Central memory CD8-positive, alpha-beta T cell (primary cell): Measurements from ENCODE around the gene OGFR.

Source experiments
- ATAC-seq: fragments of 150-1000 bp; cut with Tn5 transposase; replicated peaks from 2 replicates; pipeline ENCODE4 v1.10.0; 2022; ENCODE audit warnings: mild to moderate bottlenecking, moderate FRiP score, moderate number of reproducible peaks; ENCODE audit not compliant: poor library complexity, severe bottlenecking; ENCODE audit errors: extremely low read depth
- DNase-seq, 2 donors: peaks; one replicate each; pipeline ENCODE4 v3.0.0; 2021; ENCODE audit warnings: low spot score in 2 of 2
- H3K27ac Mint-ChIP-seq: one replicate; pipeline ENCODE4 v1.8.0; 2022; ENCODE audit warnings: low read depth, mild to moderate bottlenecking, moderate library complexity, mixed read lengths
- H3K27me3 Mint-ChIP-seq: one replicate; pipeline ENCODE4 v1.8.0; 2022; ENCODE audit warnings: mixed read lengths
- H3K36me3 Mint-ChIP-seq: one replicate; pipeline ENCODE4 v1.8.0; 2022; ENCODE audit warnings: mild to moderate bottlenecking, moderate library complexity, mixed read lengths; ENCODE audit not compliant: insufficient read depth
- H3K4me1 Mint-ChIP-seq: one replicate; pipeline ENCODE4 v1.8.0; 2022; ENCODE audit warnings: mixed read lengths
- H3K4me3 Mint-ChIP-seq: one replicate; pipeline ENCODE4 v1.8.0; 2022; ENCODE audit warnings: mild to moderate bottlenecking, moderate library complexity, mixed read lengths
- H3K9me3 Mint-ChIP-seq: one replicate; pipeline ENCODE4 v1.8.0; 2022; ENCODE audit warnings: mixed read lengths

Gene OGFR

GRCh38 chr20:62792182-62792939 lies 12.3 kb upstream of the OGFR start:
- H3K4me1 Mint-ChIP-seq: peaks cover 29% of the 10 kb centered on the region
- peak overlapping the region; percentile 95 for H3K27ac Mint-ChIP-seq
- ATAC-seq (no peak), DNase-seq (no peak)
- H3K9me3 Mint-ChIP-seq: no peaks in the 10 kb centered on the region
- no peaks in the 10 kb centered on the region for H3K27me3 Mint-ChIP-seq
- H3K36me3 Mint-ChIP-seq: peaks cover 32% of the 10 kb centered on the region
- H3K4me3 Mint-ChIP-seq: peak overlapping the region; percentile 84

- ATAC-seq: no peak
- H3K9me3 Mint-ChIP-seq: no peaks in the 10 kb centered on the region
- H3K4me1 Mint-ChIP-seq: peaks cover 35% of the 10 kb centered on the region
- no peaks in the 10 kb centered on the region for H3K27me3 Mint-ChIP-seq
- no peak for DNase-seq
- peaks cover 33% of the 10 kb centered on the region for H3K36me3 Mint-ChIP-seq
- peak overlapping the region; percentile 84 for H3K4me3 Mint-ChIP-seq
- H3K27ac Mint-ChIP-seq: peak overlapping the region; percentile 95
Measured at GRCh38 chr20:62792940-62793756, 11.5 kb upstream of the OGFR start.

GRCh38 chr20:62793757-62794006 lies 11.0 kb upstream of the OGFR start:
- Mint-ChIP-seq H3K27me3 (no peaks in the 10 kb centered on the region), H3K9me3 (no peaks in the 10 kb centered on the region)

GRCh38 chr20:62794007-62794724 lies 10.5 kb upstream of the OGFR start:
- Mint-ChIP-seq H3K4me3 (peak overlapping the region; percentile 84), H3K27me3 (no peaks in the 10 kb centered on the region), H3K9me3 (no peaks in the 10 kb centered on the region), H3K27ac (peak overlapping the region; percentile 95), H3K4me1 (peaks cover 41% of the 10 kb centered on the region), H3K36me3 (peaks cover 37% of the 10 kb centered on the region)
- DNase-seq (peak; percentile 93 to 95), ATAC-seq (peak; percentile 68)

More at GRCh38 chr20:62793757-62794006, 11.0 kb upstream of the OGFR start:
- DNase-seq (no peak), ATAC-seq (no peak)
- Mint-ChIP-seq H3K4me3 (peak overlapping the region; percentile 84), H3K4me1 (peaks cover 40% of the 10 kb centered on the region), H3K36me3 (peaks cover 37% of the 10 kb centered on the region), H3K27ac (peak overlapping the region; percentile 95)

- Mint-ChIP-seq H3K27ac (peak overlapping the region; percentile 95), H3K4me3 (peak overlapping the region; percentile 84), H3K4me1 (peaks cover 41% of the 10 kb centered on the region), H3K9me3 (no peaks in the 10 kb centered on the region), H3K36me3 (peaks cover 40% of the 10 kb centered on the region), H3K27me3 (no peaks in the 10 kb centered on the region)
- ATAC-seq: no peak
- DNase-seq: peak; percentile 28 to 39
Measured at GRCh38 chr20:62795023-62795761, 9.4 kb upstream of the OGFR start.

- peaks cover 40% of the 10 kb centered on the region for H3K36me3 Mint-ChIP-seq
- H3K27ac Mint-ChIP-seq: peak overlapping the region; percentile 42
- peak overlapping the region; percentile 80 for H3K4me3 Mint-ChIP-seq
- DNase-seq (no peak), ATAC-seq (no peak)
- peaks cover 35% of the 10 kb centered on the region for H3K4me1 Mint-ChIP-seq
- H3K27me3 Mint-ChIP-seq: no peaks in the 10 kb centered on the region
- H3K9me3 Mint-ChIP-seq: no peaks in the 10 kb centered on the region
Measured at GRCh38 chr20:62796699-62797491, 7.7 kb upstream of the OGFR start.

GRCh38 chr20:62797671-62798532 lies 6.7 kb upstream of the OGFR start:
- Mint-ChIP-seq H3K27me3 (no peaks in the 10 kb centered on the region), H3K36me3 (peaks cover 37% of the 10 kb centered on the region), H3K27ac (peak overlapping the region; percentile 42), H3K4me1 (peaks cover 31% of the 10 kb centered on the region), H3K9me3 (no peaks in the 10 kb centered on the region), H3K4me3 (peak overlapping the region; percentile 80)
- DNase-seq (no peak), ATAC-seq (no peak)

GRCh38 chr20:62799036-62799435 lies 5.6 kb upstream of the OGFR start:
- Mint-ChIP-seq H3K27me3 (no peaks in the 10 kb centered on the region), H3K9me3 (no peaks in the 10 kb centered on the region), H3K36me3 (peaks cover 31% of the 10 kb centered on the region), H3K27ac (no peak overlapping the region), H3K4me1 (peaks cover 25% of the 10 kb centered on the region), H3K4me3 (no peak overlapping the region)
- ATAC-seq (no peak), DNase-seq (no peak)

GRCh38 chr20:62799459-62799858 lies 5.2 kb upstream of the OGFR start:
- peaks cover 29% of the 10 kb centered on the region for H3K4me1 Mint-ChIP-seq
- no peak overlapping the region for H3K4me3 Mint-ChIP-seq
- no peak for ATAC-seq
- no peaks in the 10 kb centered on the region for H3K27me3 Mint-ChIP-seq
- no peaks in the 10 kb centered on the region for H3K9me3 Mint-ChIP-seq
- H3K36me3 Mint-ChIP-seq: peaks cover 31% of the 10 kb centered on the region
- DNase-seq: no peak
- no peak overlapping the region for H3K27ac Mint-ChIP-seq

GRCh38 chr20:62799873-62800272 lies 4.8 kb upstream of the OGFR start:
- no peak for ATAC-seq

More at GRCh38 chr20:62799873-62800272, 4.8 kb upstream of the OGFR start:
- no peaks in the 10 kb centered on the region for H3K9me3 Mint-ChIP-seq
- no peaks in the 10 kb centered on the region for H3K27me3 Mint-ChIP-seq
- H3K4me1 Mint-ChIP-seq: peaks cover 32% of the 10 kb centered on the region
- DNase-seq: no peak
- no peak overlapping the region for H3K27ac Mint-ChIP-seq
- peaks cover 30% of the 10 kb centered on the region for H3K36me3 Mint-ChIP-seq
- no peak overlapping the region for H3K4me3 Mint-ChIP-seq
